B cell (primary cell): Measurements from ENCODE around the gene FBXW5. TPM values are rescaled to one million over a fixed set of nuclear protein-coding genes. Genes with fewer than 3 reads are reported as not detected.
A peak's percentile ranks its signal among the peaks of the same experiment; 100 is the strongest.

Experiments
- ATAC-seq: fragments of 200-7000 bp; cut with Tn5 transposase; one replicate; pipeline ENCODE4 v1.10.0; 2021; ENCODE audit warnings: low read depth, mild to moderate bottlenecking, moderate number of reproducible peaks, moderate library complexity
- CTCF ChIA-PET: fragments of 350-600 bp; sonication (Branson Sonifier 250); formaldehyde crosslinking; loops from one replicate; lab custom pipeline; 2021; ENCODE audit warnings: antibody characterized with exemption, inconsistent platforms; lab: Charles Lee
- POLR2A ChIA-PET: fragments of 350-600 bp; sonication (Branson Sonifier 250); formaldehyde crosslinking; loops from one replicate; lab custom pipeline; 2021; ENCODE audit warnings: antibody characterized with exemption; lab: Charles Lee
- DNase-seq: peaks from one replicate; pipeline ENCODE4 v3.0.0; 2013
- H2AFZ ChIP-seq: 2 replicates; pipeline ENCODE4 v1.6.1; 2012; ENCODE audit warnings: mild to moderate bottlenecking, low read depth, low read length; ENCODE audit not compliant: insufficient read depth, poor library complexity, severe bottlenecking
- H3K27ac ChIP-seq, 2 donors: 1 replicate in 1 of 2; 2 replicates in 1 of 2; pipeline ENCODE4 v1.5.1; 2012 to 2013; ENCODE audit warnings: low read length in 2 of 2, mild to moderate bottlenecking in 2 of 2, moderate library complexity in 1 of 2
- H3K27me3 ChIP-seq, 4 experiments: fragments of 200-600 bp in 1 of 4; sonication (generic) in 1 of 4; replicated peaks in 1 of 4; 1 replicate in 2 of 4; 2 replicates in 2 of 4; pipeline versions ENCODE4 v1.6.1 to v1.7.0; 2013 to 2016; ENCODE audit warnings: low read length in 3 of 4, mild to moderate bottlenecking in 2 of 4, mixed read lengths in 1 of 4, moderate library complexity in 1 of 4; ENCODE audit not compliant: insufficient read depth in 4 of 4, control insufficient read depth in 3 of 4; ENCODE audit errors: control extremely low read depth in 1 of 4
- H3K36me3 ChIP-seq, 2 experiments: replicated peaks in 1 of 2; 1 replicate in 1 of 2; 2 replicates in 1 of 2; pipeline versions ENCODE4 v1.6.1 to v1.7.1; 2013; ENCODE audit warnings: low read length in 1 of 2; ENCODE audit not compliant: insufficient read depth in 2 of 2, control insufficient read depth in 1 of 2; ENCODE audit errors: control extremely low read depth in 1 of 2, extremely low read depth in 1 of 2
- H3K4me1 ChIP-seq, 2 donors: fragments of 200-600 bp in 1 of 2; sonication (generic) in 1 of 2; 1 replicate in 1 of 2; 2 replicates in 1 of 2; pipeline versions ENCODE4 v1.5.1 to v1.6.1; 2013 to 2017; ENCODE audit warnings: low read length in 2 of 2; ENCODE audit not compliant: control insufficient read depth in 2 of 2, insufficient read depth in 2 of 2
- H3K4me2 ChIP-seq: replicated peaks from 2 replicates; pipeline ENCODE3; 2012; ENCODE audit warnings: mild to moderate bottlenecking, low read depth, low read length; ENCODE audit not compliant: poor library complexity, severe bottlenecking
- H3K4me3 ChIP-seq, 5 experiments: fragments of 200-600 bp in 1 of 5; sonication (generic) in 1 of 5; 1 replicate in 3 of 5; 2 replicates in 2 of 5; pipeline versions ENCODE4 v1.5.1 to v1.7.0; 2011 to 2016; ENCODE audit warnings: low read length in 4 of 5, mild to moderate bottlenecking in 4 of 5, low read depth in 2 of 5, control low read depth in 1 of 5, moderate library complexity in 1 of 5; ENCODE audit not compliant: insufficient read depth in 1 of 5; ENCODE audit errors: control extremely low read depth in 1 of 5, extremely low read depth in 1 of 5
- H3K79me2 ChIP-seq: fragments of 200-600 bp; sonication (generic); one replicate; pipeline ENCODE4 v1.6.0; 2016; ENCODE audit warnings: low read length; ENCODE audit not compliant: control insufficient read depth, insufficient read depth
- H3K9ac ChIP-seq: fragments of 200-600 bp; sonication (generic); 2 replicates; pipeline ENCODE4 v1.6.1; 2017; ENCODE audit warnings: mild to moderate bottlenecking, low read length, moderate library complexity
- H3K9me3 ChIP-seq, 3 donors: one replicate each; pipeline versions ENCODE4 v1.6.1 to v1.7.1; 2013; ENCODE audit warnings: low read length in 2 of 3; ENCODE audit not compliant: control insufficient read depth in 2 of 3, insufficient read depth in 1 of 3; ENCODE audit errors: control extremely low read depth in 1 of 3
- H4K20me1 ChIP-seq: 2 replicates; pipeline ENCODE4 v1.6.0; 2012; ENCODE audit warnings: mild to moderate bottlenecking, low read length; ENCODE audit not compliant: insufficient read depth, control insufficient read depth, poor library complexity, severe bottlenecking
- H3K27ac Mint-ChIP-seq: one replicate; pipeline ENCODE4 v1.8.0; 2021; ENCODE audit warnings: mixed read lengths
- H3K27me3 Mint-ChIP-seq: one replicate; pipeline ENCODE4 v1.8.0; 2021; ENCODE audit warnings: mixed read lengths
- H3K4me1 Mint-ChIP-seq: one replicate; pipeline ENCODE4 v1.8.0; 2021; ENCODE audit warnings: mixed read lengths
- H3K4me3 Mint-ChIP-seq: one replicate; pipeline ENCODE4 v1.8.0; 2021; ENCODE audit warnings: mixed read lengths
- H3K9me3 Mint-ChIP-seq: one replicate; pipeline ENCODE4 v1.8.0; 2022; ENCODE audit warnings: mixed read lengths; ENCODE audit not compliant: insufficient read depth
- EZH2 ChIP-seq: IDR thresholded peaks from 2 replicates; pipeline ENCODE4 v1.6.1; 2012; ENCODE audit warnings: borderline replicate concordance, low read depth, mild to moderate bottlenecking, moderate library complexity, low read length; ENCODE audit not compliant: insufficient read depth, poor library complexity, severe bottlenecking
- WGBS: methylation state at CpG from one replicate; pipeline ENCODE4 v1.1.5; 2013; ENCODE audit warnings: missing lambda C conversion rate; ENCODE audit not compliant: insufficient coverage; 5-methylcytosine and 5-hydroxymethylcytosine counted together
- intact Hi-C: fragments of 100-400 bp; cut with micrococcal nuclease; formaldehyde crosslinking; loops from one replicate; pipeline ENCODE4 v1.10.0; 2022
- polyA plus RNA-seq: library from polyadenylated mRNA; depleted of rRNA; stranded (reverse); fragments of >200 nt; gene quantifications from 2 replicates; pipeline ENCODE4 v1.2.3, GENCODE V29; 2012
- total RNA-seq, 2 donors: library from RNA; stranded (reverse); fragments of 120-200 nt in 1 of 2; gene quantifications; 1 replicate in 1 of 2; 2 replicates in 1 of 2; pipeline versions ENCODE4 v1.2.3 to v1.2.4, GENCODE V29; 2013 to 2022
- TF ChIP-seq, protein P1 (sequence below): fragments of 200-600 bp; IDR thresholded peaks from one replicate; pipeline ENCODE4 v1.8.0; 2022; ENCODE audit warnings: antibody characterized with exemption, mild to moderate bottlenecking

The FBXW5 gene
- total and polyA plus RNA-seq, 2 donors (not counting 1 experiment from before 2014, with no cell fraction given): 99.6 to 195 TPM

DNA sequence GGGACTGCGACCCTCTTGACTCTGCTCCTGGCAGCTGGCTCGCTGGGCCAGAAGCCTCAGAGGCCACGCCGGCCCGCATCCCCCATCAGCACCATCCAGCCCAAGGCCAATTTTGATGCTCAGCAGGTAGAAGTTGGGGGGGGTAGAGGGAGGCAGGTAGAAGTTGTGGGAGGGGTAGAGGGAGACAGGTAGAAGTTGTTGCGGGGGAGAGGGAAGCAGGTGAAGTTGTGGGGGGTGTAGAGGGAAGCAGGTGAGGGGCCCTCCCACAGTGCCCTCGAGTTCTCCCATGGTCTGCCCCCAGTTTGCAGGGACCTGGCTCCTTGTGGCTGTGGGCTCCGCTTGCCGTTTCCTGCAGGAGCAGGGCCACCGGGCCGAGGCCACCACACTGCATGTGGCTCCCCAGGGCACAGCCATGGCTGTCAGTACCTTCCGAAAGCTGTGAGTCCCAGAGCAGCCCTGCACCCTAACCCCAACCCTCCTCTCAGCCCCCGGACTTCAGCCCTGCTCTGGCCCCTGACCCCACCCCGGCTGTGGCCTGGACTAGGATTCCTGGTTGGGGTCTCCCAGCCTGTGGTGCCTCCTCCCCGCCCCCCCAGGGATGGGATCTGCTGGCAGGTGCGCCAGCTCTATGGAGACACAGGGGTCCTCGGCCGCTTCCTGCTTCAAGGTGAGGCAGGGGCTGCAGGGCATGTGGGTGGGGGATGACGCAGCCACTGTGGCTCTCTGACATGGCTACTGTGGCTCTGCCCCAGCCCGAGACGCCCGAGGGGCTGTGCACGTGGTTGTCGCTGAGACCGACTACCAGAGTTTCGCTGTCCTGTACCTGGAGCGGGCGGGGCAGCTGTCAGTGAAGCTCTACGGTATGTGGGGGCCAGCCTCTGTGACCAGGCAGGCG, 1.0 kb upstream of the FBXW5 start:
- Mint-ChIP-seq H3K9me3 (no peaks in the 10 kb centered on the region), H3K4me3 (no peak overlapping the region), H3K4me1 (peaks cover 14% of the 10 kb centered on the region), H3K27me3 (no peaks in the 10 kb centered on the region), H3K27ac (no peak overlapping the region)
- Histone ChIP-seq H4K20me1 (peaks cover 35% of the 10 kb centered on the region), H3K4me2 (peak overlapping the region; percentile 81), H3K9ac (no peak overlapping the region), H2AFZ (no peak overlapping the region), H3K4me1 (peaks cover 15 to 28% of the 10 kb centered on the region in 2 donors), H3K9me3 (no peaks in the 10 kb centered on the region), H3K36me3 (peaks cover 0 to 24% of the 10 kb centered on the region in 2 experiments), H3K27me3 (no peaks in the 10 kb centered on the region), H3K79me2 (peaks cover 22% of the 10 kb centered on the region), H3K4me3 (no peak overlapping the region), H3K27ac (no peak overlapping the region)
- no peak for ATAC-seq
- no peak for DNase-seq
- ChIA-PET CTCF (interaction anchor here (0.9 to 2.4 kb wide), 4 partner anchors 80 to 139 kb away, joined by 3 to 10 read pairs (median 5); no protein-coding TSS in a partner anchor), POLR2A (interaction anchor here (0.6 kb wide), 1 partner anchor 20 kb away, joined by 5 read pairs; no protein-coding TSS in a partner anchor)
- WGBS: 89% methylated on average over 30 of the region's 30 CpGs
- intact Hi-C loops: loop anchor here (2.0 kb wide), 1 partner anchor 155 kb away; the partner anchor contains the start of gene TMEM141
- TF ChIP-seq, protein P1, sequence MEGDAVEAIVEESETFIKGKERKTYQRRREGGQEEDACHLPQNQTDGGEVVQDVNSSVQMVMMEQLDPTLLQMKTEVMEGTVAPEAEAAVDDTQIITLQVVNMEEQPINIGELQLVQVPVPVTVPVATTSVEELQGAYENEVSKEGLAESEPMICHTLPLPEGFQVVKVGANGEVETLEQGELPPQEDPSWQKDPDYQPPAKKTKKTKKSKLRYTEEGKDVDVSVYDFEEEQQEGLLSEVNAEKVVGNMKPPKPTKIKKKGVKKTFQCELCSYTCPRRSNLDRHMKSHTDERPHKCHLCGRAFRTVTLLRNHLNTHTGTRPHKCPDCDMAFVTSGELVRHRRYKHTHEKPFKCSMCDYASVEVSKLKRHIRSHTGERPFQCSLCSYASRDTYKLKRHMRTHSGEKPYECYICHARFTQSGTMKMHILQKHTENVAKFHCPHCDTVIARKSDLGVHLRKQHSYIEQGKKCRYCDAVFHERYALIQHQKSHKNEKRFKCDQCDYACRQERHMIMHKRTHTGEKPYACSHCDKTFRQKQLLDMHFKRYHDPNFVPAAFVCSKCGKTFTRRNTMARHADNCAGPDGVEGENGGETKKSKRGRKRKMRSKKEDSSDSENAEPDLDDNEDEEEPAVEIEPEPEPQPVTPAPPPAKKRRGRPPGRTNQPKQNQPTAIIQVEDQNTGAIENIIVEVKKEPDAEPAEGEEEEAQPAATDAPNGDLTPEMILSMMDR: no peak
- TF ChIP-seq EZH2: no peak
